SK-N-DZ (cell line): Measurements from ENCODE around the gene NDUFS8. TPM values are rescaled to one million over a fixed set of nuclear protein-coding genes. Genes with fewer than 3 reads are reported as not detected.
A peak's percentile ranks its signal among the peaks of the same experiment; 100 is the strongest.
"Not testable (repeated sequence)": the region's sequence is repeated elsewhere in the genome, so short reads cannot be mapped to it uniquely, and the experiment has no call there.

Source experiments
- DNase-seq: peaks from one replicate; pipeline ENCODE4 v3.0.0-alpha.2; 2015; ENCODE audit warnings: low spot score
- polyA plus RNA-seq, 2 experiments: library from polyadenylated mRNA; depleted of rRNA; stranded (reverse); fragments of >200 nt; gene quantifications; 2 replicates each; pipeline ENCODE4 v1.2.3, GENCODE V29; 2014

The NDUFS8 gene
- 239 and 267 TPM in 2 replicates for polyA plus RNA-seq (2014; cell fraction: cytosol; rRNA removed)
- 236 and 267 TPM in 2 replicates for polyA plus RNA-seq (2014; cell fraction: nucleus; rRNA removed)

- DNase-seq = peak; percentile 100
These were observed at the start of gene NDUFS8 for GRCh38 chr11:68030318-68031143. NDUFS8 (plus strand) TSS chr11:68030681; CDS start chr11:68032152, 1,471 bp downstream.

GRCh38 chr11:67981226-67981625, 49.3 kb upstream of the NDUFS8 start:
- not testable (repeated sequence) for DNase-seq

GRCh38 chr11:67982255-67982857, 48.1 kb upstream of the NDUFS8 start:
- not testable (repeated sequence) for DNase-seq

- no peak for DNase-seq
These were observed 46.5 kb upstream of the NDUFS8 start for GRCh38 chr11:67983951-67984350.

GRCh38 chr11:67985302-67985701, 45.2 kb upstream of the NDUFS8 start:
- not testable (repeated sequence) for DNase-seq

DNA sequence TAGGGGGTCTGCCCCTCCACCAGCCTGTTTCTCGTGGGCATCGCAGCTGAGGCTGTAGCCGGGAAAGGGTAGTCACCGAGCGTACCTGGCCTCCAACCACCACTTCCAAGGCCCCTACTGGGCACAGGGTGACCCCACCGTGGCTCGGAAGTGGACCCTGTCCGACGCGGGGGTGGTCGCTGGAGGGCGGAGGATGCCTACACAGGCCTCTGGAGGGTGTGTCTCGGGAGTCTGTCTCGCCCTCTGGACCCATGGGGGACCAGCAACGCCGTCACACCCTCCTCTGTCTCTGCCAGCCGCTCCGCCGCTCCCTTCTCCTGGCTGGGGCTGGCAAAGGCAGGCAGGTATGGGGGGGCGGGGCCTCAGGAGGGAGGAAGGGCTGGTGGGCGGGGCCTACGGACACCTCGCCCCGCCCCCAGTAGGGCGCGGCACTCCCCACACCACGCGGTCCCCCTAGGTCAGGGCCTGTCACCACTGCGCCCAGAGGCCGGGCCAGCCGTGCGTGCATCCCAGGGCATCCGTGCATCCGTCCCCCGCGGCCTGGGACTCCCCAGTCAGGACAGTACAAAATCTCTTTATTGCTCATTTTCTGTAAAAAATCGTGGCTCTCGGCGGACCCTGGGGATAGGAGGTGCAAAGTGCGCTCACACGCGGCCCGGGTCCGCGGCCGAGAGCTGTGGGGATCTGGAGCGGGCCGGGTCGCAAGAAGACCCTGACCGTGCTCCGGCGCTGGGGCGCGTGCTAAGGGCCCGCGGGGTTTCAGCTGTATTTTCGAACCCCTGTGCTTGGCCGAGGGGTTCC, 39.7 kb upstream of the NDUFS8 start:
- not testable (repeated sequence) for DNase-seq

DNA sequence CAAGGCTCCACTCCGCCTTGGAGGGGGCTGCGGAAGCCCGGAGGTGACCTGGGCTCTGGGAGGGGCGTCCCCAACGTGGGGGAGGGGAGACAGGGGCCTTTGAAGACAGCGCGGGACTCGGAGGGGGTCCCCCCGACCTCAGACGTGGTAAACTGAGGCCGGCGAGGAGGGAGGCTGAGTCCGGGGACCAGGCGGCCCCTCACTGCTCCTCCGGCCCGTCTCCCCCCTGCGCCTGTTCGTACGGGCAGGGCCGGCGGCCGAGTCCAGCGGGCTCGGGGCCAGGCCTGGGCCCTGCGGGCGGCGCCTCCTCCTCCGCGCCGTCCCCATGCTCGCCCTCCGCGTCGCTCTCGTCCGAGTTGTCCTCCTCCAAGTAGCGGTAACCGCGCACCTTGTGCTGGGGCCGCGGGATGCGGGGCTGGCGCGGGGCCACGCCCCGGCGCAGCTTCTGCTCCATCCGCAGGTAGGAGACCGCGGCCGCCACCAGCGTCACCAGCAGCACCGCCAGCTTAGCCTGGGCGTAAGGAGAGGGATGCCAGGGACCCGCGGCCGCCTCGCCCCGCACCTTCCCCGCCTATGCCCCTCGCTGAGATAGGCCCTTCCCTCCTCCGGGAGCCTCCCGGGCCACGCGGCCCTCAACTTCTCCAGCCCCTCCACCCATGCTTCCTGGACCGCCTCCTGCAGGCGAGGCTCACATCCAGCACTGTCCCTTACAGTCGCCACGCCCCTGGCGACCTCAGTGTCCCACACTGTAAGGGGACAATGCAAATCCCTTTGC, 38.9 kb upstream of the NDUFS8 start:
- DNase-seq = not testable (repeated sequence)

DNA sequence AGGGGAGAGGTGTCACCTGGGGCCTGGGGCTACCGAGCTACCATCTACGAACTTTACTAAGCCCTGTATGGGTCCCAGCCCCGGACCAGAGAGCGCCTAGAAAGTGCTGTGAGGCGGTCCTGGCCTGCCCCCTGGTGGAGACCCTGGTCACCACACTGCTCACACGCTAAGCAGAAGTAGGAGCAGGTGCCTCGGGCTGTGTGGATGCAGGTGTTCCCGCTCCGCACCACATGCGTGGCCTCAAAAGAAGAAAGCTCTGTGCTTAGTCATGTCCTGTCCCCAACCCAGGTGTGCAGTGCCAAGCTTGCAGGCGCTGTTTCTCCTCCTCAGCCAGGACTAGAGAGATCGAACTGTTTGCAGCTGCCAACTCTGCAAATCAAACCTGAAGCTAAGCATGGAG, 36.7 kb upstream of the NDUFS8 start:
- peak; percentile 13 for DNase-seq

GRCh38 chr11:67994387-67994786, 36.1 kb upstream of the NDUFS8 start:
- DNase-seq = not testable (repeated sequence)

DNA sequence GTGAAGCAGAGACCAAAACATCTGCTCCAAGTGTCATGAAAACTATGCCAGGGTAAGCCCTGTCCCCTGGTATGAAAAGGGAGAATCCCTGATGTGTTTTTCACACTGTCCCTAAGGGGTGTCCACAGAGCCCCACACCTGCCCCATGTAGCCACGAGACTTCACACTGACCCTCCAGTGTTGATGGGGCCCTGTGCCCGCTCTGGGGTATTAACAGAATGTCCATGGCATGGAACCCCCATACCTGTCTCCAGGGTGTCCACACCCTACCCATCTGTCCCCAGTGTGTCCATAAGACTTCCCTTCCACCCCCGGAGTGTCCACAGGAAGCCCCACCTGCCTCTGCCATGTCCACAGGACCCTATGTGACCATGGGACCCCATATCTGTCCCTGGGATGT, 35.4 kb upstream of the NDUFS8 start:
- DNase-seq = not testable (repeated sequence)

DNA sequence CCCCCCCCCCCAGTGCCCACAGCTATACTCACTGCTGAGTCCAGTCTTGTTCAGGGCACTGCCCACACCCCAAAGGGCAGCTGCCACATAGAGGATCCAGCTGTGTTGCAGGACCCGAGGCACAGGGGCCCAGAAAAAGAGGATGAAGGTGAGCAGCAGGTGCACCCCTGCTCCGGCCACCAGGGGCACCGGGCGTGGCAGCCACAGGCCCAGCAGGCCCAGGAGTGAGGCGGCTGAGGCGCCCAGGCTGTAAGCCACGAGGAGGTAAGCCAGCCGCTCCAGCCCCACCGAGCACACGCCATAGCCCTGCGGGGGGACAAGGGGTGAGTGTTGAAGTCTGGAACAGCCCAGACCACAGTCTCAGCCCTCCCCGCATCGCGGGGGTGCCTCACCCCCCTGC, 34.9 kb upstream of the NDUFS8 start:
- DNase-seq = not testable (repeated sequence)

DNA sequence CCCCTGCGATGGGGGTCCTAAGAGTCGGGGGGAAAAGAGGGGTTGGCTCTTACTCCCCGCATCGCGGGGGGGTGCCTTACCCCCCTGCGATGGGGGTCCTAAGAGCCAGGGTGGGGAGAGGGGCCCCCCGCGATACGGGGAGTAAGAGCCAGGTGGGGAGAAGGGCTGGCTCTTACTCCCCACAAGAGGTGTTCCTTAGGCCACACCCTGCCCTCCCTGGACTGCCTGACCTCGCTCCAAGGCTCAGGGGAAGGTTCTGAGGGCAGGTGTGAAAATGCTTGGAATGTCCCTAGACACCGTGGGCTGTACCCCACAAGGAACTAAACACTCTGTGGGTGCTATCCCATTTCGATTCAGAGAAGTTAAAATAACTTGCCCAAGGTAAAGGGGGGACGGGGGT, 34.4 kb upstream of the NDUFS8 start:
- no peak for DNase-seq

- DNase-seq = peak; percentile 38
These were observed 33.6 kb upstream of the NDUFS8 start for GRCh38 chr11:67996622-67997474.

DNA sequence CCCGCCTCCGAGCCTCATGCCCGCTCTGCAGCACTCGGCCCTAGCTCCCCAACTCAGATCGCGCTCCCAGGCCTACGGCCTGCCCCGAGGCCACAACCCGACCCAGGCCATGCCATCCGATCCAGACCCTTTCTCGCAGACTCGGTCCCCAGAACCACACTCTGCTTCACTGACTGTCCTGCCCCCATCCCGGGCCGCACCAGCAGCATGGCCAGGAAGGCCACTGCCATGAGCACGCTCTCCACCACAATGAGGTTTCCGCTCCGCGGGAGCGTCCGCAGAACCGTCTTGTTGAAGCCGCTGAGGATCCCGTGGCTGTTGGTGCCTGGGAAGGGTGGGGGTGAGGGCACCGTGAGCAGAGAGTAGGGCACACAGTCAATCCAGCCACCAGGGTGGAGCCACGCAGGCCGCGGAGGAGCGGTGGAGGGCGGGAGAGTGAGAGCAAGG, 33.0 kb upstream of the NDUFS8 start:
- no peak for DNase-seq

DNA sequence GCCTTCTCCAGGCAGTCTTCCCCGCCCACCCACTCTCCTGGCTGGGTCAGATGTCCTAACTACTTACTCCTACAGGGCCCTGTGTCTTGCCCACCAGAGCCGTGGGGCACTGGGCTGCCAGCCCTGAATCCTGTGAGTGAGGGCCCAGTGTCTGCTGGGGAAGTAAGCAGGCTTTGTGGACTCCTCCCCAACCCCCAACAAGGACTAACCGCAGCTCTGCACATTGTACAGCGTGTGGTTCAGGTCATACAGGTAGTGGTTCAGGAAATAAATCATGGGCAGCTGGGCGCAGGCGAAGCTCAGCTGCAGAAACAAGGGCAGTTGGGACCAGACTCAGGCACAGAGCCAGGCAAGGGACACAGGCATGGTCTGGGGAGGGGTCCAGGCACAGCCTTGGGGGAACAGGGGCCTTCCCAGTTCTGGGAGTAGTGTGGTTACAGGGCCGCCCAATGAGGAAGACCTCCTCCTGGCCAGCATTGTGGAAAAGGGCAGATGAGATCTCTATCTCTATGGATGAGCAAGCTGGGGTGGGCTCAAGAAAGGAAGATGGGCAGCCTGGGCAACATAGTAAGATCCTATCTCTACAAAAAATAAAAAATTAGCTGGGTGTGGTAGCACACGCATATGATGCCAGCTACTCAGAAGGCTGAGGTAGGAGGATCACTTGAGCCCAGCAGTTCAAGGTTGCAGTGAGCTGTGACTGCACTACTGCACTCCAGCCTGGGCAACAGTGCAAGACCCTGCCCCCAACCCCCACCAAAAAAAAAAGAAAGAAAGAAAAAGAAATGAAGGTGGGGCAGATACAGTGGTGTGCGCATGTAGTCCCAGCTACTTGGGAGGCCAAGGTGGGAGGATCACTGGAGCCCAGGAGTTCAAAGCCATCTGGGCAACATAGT, 32.1 kb upstream of the NDUFS8 start:
- no peak for DNase-seq

DNA sequence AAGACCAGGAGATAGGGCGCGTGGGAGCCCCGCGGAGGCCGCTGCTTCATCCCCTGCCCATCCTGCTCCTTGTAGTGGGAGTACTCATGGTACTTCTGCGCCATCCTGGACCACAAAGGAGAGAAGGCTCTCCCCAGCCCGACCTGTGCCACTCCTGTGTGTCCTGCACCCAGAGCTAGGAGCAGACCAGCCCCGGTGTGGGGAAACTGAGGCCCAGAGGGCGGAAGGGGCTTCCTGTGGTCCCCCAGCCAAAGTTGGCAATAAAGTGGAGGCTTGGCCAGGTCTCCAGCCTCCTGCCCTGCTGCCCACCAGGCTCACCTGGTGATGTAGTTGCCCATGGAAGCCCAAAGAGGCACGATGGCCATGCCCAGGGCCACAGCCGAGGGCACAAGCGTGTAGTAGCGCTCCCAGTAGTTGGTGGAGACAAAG, 31.3 kb upstream of the NDUFS8 start:
- DNase-seq = peak; percentile 0

DNA sequence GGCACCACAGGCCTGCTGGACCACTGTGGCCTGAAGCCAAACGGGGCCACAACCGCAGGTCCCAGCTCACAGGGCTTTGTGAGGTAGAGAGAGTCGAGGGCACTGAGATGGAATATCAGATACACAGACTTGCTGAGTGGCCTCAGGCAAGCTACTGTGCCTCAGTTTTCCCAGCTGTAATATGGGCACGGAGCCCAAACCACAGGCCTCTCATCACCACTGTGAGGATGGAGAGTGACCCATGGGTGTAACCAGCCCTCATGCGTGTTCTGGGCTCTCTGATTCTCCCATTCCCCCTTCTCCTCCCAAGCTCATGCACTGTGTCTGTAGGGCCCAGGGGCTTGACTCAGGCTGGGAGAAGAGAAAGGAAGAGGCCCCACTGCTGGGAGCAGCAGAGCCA, 30.8 kb upstream of the NDUFS8 start:
- DNase-seq = peak; percentile 3

DNA sequence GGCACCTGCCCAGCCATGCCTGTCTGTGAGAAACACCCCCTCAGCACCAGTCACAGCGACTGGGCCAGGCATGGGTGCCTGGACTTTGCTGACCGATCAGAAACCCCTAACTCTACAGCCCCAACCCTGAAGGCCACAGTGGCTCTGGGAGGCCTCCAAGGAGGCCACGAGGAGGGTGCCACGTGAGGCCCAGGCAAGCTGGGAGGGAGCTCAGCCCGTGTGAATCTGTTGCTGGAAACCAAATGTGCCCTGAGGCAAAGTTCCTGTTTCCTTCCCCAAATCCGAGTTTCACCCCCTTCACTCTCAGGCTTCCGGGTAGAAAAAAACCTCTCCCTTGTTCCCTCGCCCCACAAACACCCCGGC, 27.9 kb upstream of the NDUFS8 start:
- DNase-seq = no peak
